ENCODE measurements around the gene FAM222A. TPM values are rescaled to one million over a fixed set of nuclear protein-coding genes. Genes with fewer than 3 reads are reported as not detected.

The FAM222A gene
- polyA plus RNA-seq, 4 donors = 1.6 to 7.5 (median 4.7) TPM

DNA sequence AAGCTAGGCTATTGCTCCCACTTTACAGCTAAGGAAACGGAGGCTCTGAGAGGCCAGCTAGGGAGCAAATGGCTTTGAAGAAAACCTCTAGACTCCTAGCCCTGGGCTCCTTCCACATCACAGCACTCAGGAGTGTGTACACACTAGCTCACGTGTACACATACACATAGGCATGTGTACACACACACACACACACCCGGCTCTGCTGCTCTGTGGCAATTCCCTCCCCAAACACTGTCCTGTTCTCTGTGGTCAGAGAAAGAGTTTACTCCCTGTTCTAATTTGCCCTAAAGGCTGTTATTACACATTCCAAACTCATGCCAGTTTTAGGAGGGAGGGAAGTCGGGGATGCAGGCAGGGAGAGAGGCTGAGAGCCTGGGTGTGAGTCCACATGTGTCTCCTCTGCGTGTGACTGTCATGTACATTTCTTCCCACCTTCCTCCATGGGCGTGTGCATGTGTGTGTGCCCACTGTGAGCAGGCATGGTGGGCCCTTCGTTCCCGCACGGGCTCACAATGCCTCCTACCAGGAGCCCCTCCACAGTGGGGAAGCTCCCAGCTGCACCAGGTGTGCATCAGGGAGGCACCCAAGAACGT, 105.4 kb downstream of the FAM222A start:
- H3K27me3 ChIP-seq (ENCODE audit: control insufficient read depth in 3 of 3, insufficient read depth in 3 of 3, low read length in 3 of 3) = peaks cover 0 to 2% (median 0%) of the 10 kb centered on the region in 3 donors
- no peaks in the 10 kb centered on the region for H3K36me3 ChIP-seq (ENCODE audit: control insufficient read depth in 3 of 3, insufficient read depth in 2 of 3, low read depth in 1 of 3, low read length in 3 of 3)
- FAIRE-seq (no peak), DNase-seq (no peak)
- no peak overlapping the region for H3K4me3 ChIP-seq (ENCODE audit: low read depth in 1 of 3, low read length in 3 of 3)
- no peaks in the 10 kb centered on the region for H3K4me1 ChIP-seq (ENCODE audit: control insufficient read depth in 3 of 3, insufficient read depth in 2 of 3, low read depth in 1 of 3, low read length in 2 of 3)
- WGBS, 3 donors = 35 to 55% (median 49%) methylated on average over 10 of the region's 10 CpGs
- no peak overlapping the region for H3K27ac ChIP-seq (ENCODE audit: low read depth in 1 of 3, low read length in 2 of 3)
- H3K9me3 ChIP-seq (ENCODE audit: control insufficient read depth in 2 of 2, insufficient read depth in 1 of 2, low read depth in 1 of 2, low read length in 1 of 2) = no peaks in the 10 kb centered on the region

Other genes with a start within 250 kb of the FAM222A start
- gene KCTD10, start 236.5 kb upstream of the FAM222A start, polyA plus RNA-seq = 10 to 100 TPM; 14.3 to 28.4 (median 19.0) TPM
- 10 to 100 TPM; 13.0 to 33.2 (median 13.3) TPM for gene UBE3B, start 236.2 kb upstream of the FAM222A start, polyA plus RNA-seq
- 10 to 100 TPM; 23.9 to 95.9 (median 33.1) TPM for gene MMAB, start 140.3 kb upstream of the FAM222A start, polyA plus RNA-seq
- gene MVK, start 140.0 kb upstream of the FAM222A start, polyA plus RNA-seq = 10 to 100 TPM; 15.1 to 36.4 (median 16.1) TPM
- 1 to 10 TPM in 1 of 4 donors, under 1 TPM in 1, not detected in 2; 0.39 to 2.2 TPM for gene TRPV4, start 119.6 kb downstream of the FAM222A start, polyA plus RNA-seq
- 10 to 100 TPM; 16.6 to 35.5 (median 32.1) TPM for gene GLTP, start 166.7 kb downstream of the FAM222A start, polyA plus RNA-seq
- gene TCHP, start 186.4 kb downstream of the FAM222A start, polyA plus RNA-seq = 10 to 100 TPM in 2 of 4 donors, 1 to 10 TPM in 2; 7.0 to 25.5 (median 11.5) TPM

Data from small intestine (tissue), 7 donors.